GM10248 (cell line): ENCODE data around the gene TMEM69.

Experiments used
- CTCF ChIA-PET: fragments of 300-600 bp; sonication (Branson Sonifier 250); formaldehyde crosslinking; extraction: SDS; loops from one replicate; lab custom pipeline; 2021; ENCODE audit warnings: antibody characterized with exemption; lab: Yijun Ruan, JAX
- POLR2A ChIA-PET: fragments of 350-650 bp; sonication (Branson Sonifier 250); formaldehyde crosslinking; extraction: SDS; loops from one replicate; lab custom pipeline; 2020; ENCODE audit warnings: antibody characterized with exemption; lab: Yijun Ruan, JAX
- DNase-seq: peaks from one replicate; pipeline ENCODE4 v3.0.0; 2012; ENCODE audit errors: extremely low spot score
- CTCF ChIP-seq: IDR thresholded peaks from 2 replicates; pipeline ENCODE4 v1.5.1; 2012; ENCODE audit warnings: mild to moderate bottlenecking, low read depth; ENCODE audit errors: extremely low read depth, missing control alignments, control extremely low read depth

The TMEM69 gene

GRCh38 chr1:45647248-45648021, 40.5 kb upstream of the TMEM69 start:
- CTCF ChIA-PET: interaction anchor here (0.9 to 1.9 kb wide), 3 partner anchors 9 to 13 kb away, joined by 3 to 8 read pairs (median 4); no protein-coding TSS in a partner anchor

GRCh38 chr1:45654540-45655280, 33.3 kb upstream of the TMEM69 start:
- DNase-seq: no peak
- no peak for TF ChIP-seq CTCF
- POLR2A ChIA-PET: no interaction called here
- CTCF ChIA-PET: interaction anchor here (1.2 to 2.8 kb wide), 4 partner anchors 9 to 31 kb away, joined by 3 to 15 read pairs (median 6); partner anchors contain the start of gene GPBP1L1

More at GRCh38 chr1:45647248-45648021, 40.5 kb upstream of the TMEM69 start:
- DNase-seq: no peak
- TF ChIP-seq CTCF: no peak
- POLR2A ChIA-PET: no interaction called here

GRCh38 chr1:45656573-45657226, 31.3 kb upstream of the TMEM69 start:
- ChIA-PET CTCF (interaction anchor here (0.7 to 2.8 kb wide), 5 partner anchors 9 to 17 kb away, joined by 3 to 15 read pairs (median 3); no protein-coding TSS in a partner anchor), POLR2A (interaction anchor here (0.6 kb wide), 1 partner anchor 12 kb away, joined by 3 read pairs; no protein-coding TSS in a partner anchor)
- DNase-seq: no peak
- no peak for TF ChIP-seq CTCF

GRCh38 chr1:45658171-45658570, 29.8 kb upstream of the TMEM69 start:
- ChIA-PET CTCF (interaction anchor here (0.9 kb wide), 1 partner anchor 13 kb away, joined by 3 read pairs; no protein-coding TSS in a partner anchor), POLR2A (no interaction called here)

GRCh38 chr1:45659222-45659621, 28.8 kb upstream of the TMEM69 start:
- DNase-seq: no peak
- ChIA-PET CTCF (interaction anchor here (1.2 kb wide), 1 partner anchor 13 kb away, joined by 4 read pairs; no protein-coding TSS in a partner anchor), POLR2A (no interaction called here)
- no peak for TF ChIP-seq CTCF

More at GRCh38 chr1:45658171-45658570, 29.8 kb upstream of the TMEM69 start:
- no peak for TF ChIP-seq CTCF
- DNase-seq: no peak
